ENCODE results near the gene GBE1. TPM values are rescaled to one million over a fixed set of nuclear protein-coding genes. Genes with fewer than 3 reads are reported as not detected.

GBE1 gene
- total and polyA plus RNA-seq, 2 donors (not counting 1 experiment from before 2014, with no cell fraction given): 153 to 232 TPM

- Histone ChIP-seq H3K27me3 (ENCODE audit: control insufficient read depth, insufficient read depth, low read length) (no peaks in the 10 kb centered on the region), H3K79me2 (ENCODE audit: control insufficient read depth, insufficient read depth, low read length) (no peaks in the 10 kb centered on the region), H3K4me1 (ENCODE audit: control insufficient read depth, extremely low read depth, insufficient read depth, low read length) (no peaks in the 10 kb centered on the region), H2AFZ (ENCODE audit: low read length) (no peak overlapping the region), H3K27ac (ENCODE audit: insufficient read depth, low read length) (no peak overlapping the region), H4K20me1 (ENCODE audit: control insufficient read depth, extremely low read depth, insufficient read depth, low read length) (no peaks in the 10 kb centered on the region), H3K9me3 (ENCODE audit: control insufficient read depth, insufficient read depth, low read depth, low read length) (no peaks in the 10 kb centered on the region), H3K4me2 (ENCODE audit: extremely low read depth, insufficient read depth, low read length) (no peak overlapping the region), H3K36me3 (ENCODE audit: control insufficient read depth, insufficient read depth, low read length) (no peaks in the 10 kb centered on the region), H3K9ac (ENCODE audit: insufficient read depth, low read length) (no peak overlapping the region), H3K4me3 (replicated peaks in 1 of 4; ENCODE audit: control extremely low read depth in 1 of 4, insufficient read depth in 1 of 4, low read depth in 3 of 4, low read length in 4 of 4) (no peak overlapping the region)
- DNase-seq (ENCODE audit: low read depth in 2 of 2): peak; percentile 12 to 63
- no peak for TF ChIP-seq CTCF (conservative IDR thresholded peaks at IDR 0.05 in 1 of 2, IDR thresholded peaks at IDR 0.05 in 1 of 2; ENCODE audit: low read depth in 1 of 2, low read length in 2 of 2)
- no peak for TF ChIP-seq EZH2 (IDR thresholded peaks at IDR 0.05; ENCODE audit: low read length, missing control alignments)
Measured at GRCh38 chr3:81602781-81603180, 158.7 kb downstream of the GBE1 start.

GRCh38 chr3:81601707-81602305 lies 159.6 kb downstream of the GBE1 start:
- no peak overlapping the region for H2AFZ ChIP-seq (ENCODE audit: low read length)
- H4K20me1 ChIP-seq (ENCODE audit: control insufficient read depth, extremely low read depth, insufficient read depth, low read length): no peaks in the 10 kb centered on the region
- no peaks in the 10 kb centered on the region for H3K27me3 ChIP-seq (ENCODE audit: control insufficient read depth, insufficient read depth, low read length)

GRCh38 chr3:81592101-81592500 lies 169.3 kb downstream of the GBE1 start:
- H3K27ac ChIP-seq (ENCODE audit: insufficient read depth, low read length): no peak overlapping the region
- H3K4me3 ChIP-seq (replicated peaks in 1 of 4; ENCODE audit: control extremely low read depth in 1 of 4, insufficient read depth in 1 of 4, low read depth in 3 of 4, low read length in 4 of 4): no peak overlapping the region
- no peaks in the 10 kb centered on the region for H4K20me1 ChIP-seq (ENCODE audit: control insufficient read depth, extremely low read depth, insufficient read depth, low read length)
- H3K4me2 ChIP-seq (ENCODE audit: extremely low read depth, insufficient read depth, low read length): peak overlapping the region; percentile 29
- TF ChIP-seq EZH2 (IDR thresholded peaks at IDR 0.05; ENCODE audit: low read length, missing control alignments): no peak
- no peak for TF ChIP-seq CTCF (conservative IDR thresholded peaks at IDR 0.05 in 1 of 2, IDR thresholded peaks at IDR 0.05 in 1 of 2; ENCODE audit: low read depth in 1 of 2, low read length in 2 of 2)
- H3K9ac ChIP-seq (ENCODE audit: insufficient read depth, low read length): no peak overlapping the region
- no peaks in the 10 kb centered on the region for H3K79me2 ChIP-seq (ENCODE audit: control insufficient read depth, insufficient read depth, low read length)
- no peaks in the 10 kb centered on the region for H3K9me3 ChIP-seq (ENCODE audit: control insufficient read depth, insufficient read depth, low read depth, low read length)
- peak; percentile 52 to 65 for DNase-seq (ENCODE audit: low read depth in 2 of 2)
- H2AFZ ChIP-seq (ENCODE audit: low read length): no peak overlapping the region
- H3K27me3 ChIP-seq (ENCODE audit: control insufficient read depth, insufficient read depth, low read length): no peaks in the 10 kb centered on the region
- H3K36me3 ChIP-seq (ENCODE audit: control insufficient read depth, insufficient read depth, low read length): no peaks in the 10 kb centered on the region
- H3K4me1 ChIP-seq (ENCODE audit: control insufficient read depth, extremely low read depth, insufficient read depth, low read length): no peaks in the 10 kb centered on the region

More at GRCh38 chr3:81601707-81602305, 159.6 kb downstream of the GBE1 start:
- no peak overlapping the region for H3K27ac ChIP-seq (ENCODE audit: insufficient read depth, low read length)
- H3K9me3 ChIP-seq (ENCODE audit: control insufficient read depth, insufficient read depth, low read depth, low read length): no peaks in the 10 kb centered on the region
- no peaks in the 10 kb centered on the region for H3K36me3 ChIP-seq (ENCODE audit: control insufficient read depth, insufficient read depth, low read length)
- no peak for TF ChIP-seq CTCF (conservative IDR thresholded peaks at IDR 0.05 in 1 of 2, IDR thresholded peaks at IDR 0.05 in 1 of 2; ENCODE audit: low read depth in 1 of 2, low read length in 2 of 2)
- H3K79me2 ChIP-seq (ENCODE audit: control insufficient read depth, insufficient read depth, low read length): no peaks in the 10 kb centered on the region
- H3K9ac ChIP-seq (ENCODE audit: insufficient read depth, low read length): no peak overlapping the region
- H3K4me2 ChIP-seq (ENCODE audit: extremely low read depth, insufficient read depth, low read length): no peak overlapping the region
- H3K4me1 ChIP-seq (ENCODE audit: control insufficient read depth, extremely low read depth, insufficient read depth, low read length): no peaks in the 10 kb centered on the region
- H3K4me3 ChIP-seq (replicated peaks in 1 of 4; ENCODE audit: control extremely low read depth in 1 of 4, insufficient read depth in 1 of 4, low read depth in 3 of 4, low read length in 4 of 4): no peak overlapping the region
- DNase-seq (ENCODE audit: low read depth in 2 of 2): no peak
